ENCODE data around the gene AP5S1. TPM values are rescaled to one million over a fixed set of nuclear protein-coding genes. Genes with fewer than 3 reads are reported as not detected.

The AP5S1 gene
- total and polyA plus RNA-seq, 2 of the 13 experiments (the other 11 are each of a cell fraction or from before 2014, with no cell fraction given), result 7.9 to 23.2 TPM

DNA sequence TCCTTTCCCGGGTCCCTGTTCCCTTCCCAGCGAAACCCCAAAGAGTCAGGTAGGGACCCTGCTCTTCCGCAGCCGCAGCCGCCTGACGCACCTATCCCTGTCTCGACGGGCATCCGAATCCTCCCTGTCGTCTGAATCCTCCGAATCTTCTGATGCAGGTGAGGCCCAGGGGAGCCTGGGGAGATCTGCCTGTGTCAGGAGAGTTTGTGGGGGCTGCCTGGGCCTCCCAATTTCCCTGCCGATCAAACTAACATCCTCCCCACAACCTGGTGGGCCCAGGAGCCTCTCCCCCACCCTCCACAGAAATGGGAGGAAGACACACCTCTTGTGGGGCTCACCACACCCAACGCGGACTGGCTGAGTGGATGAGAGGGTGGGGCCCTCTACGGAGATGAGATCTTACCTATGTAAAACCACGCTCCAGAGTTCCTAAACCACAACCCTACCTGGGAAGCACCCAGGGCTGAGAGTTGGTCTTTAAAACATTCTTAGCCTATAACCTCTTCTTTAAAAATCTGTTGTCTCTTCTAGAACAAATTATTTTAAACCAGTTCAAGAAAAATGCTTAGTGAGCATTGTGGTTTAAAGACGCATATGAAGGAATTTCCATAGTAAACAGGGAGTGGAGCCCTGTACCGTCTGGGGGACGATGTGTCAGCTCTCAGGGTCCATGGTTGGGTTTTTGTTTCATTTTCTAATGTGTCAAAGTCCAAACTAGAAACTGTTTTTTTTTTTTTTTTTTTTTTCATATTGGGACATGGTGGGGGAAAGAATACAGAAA is 22.6 kb upstream of the AP5S1 start (continued):
- TF ChIP-seq ZNF329 (CRISPR knock-in tag; IDR thresholded peaks at IDR 0.05; ENCODE audit: low read depth) (no peak), NCOA1 (CRISPR knock-in tag; IDR thresholded peaks at IDR 0.05) (0 out of 2 replicates have a peak, but pooled peaks have one; percentile 18), RBAK (CRISPR knock-in tag; IDR thresholded peaks at IDR 0.05) (peak; percentile 74; the same call in 1 of the 2 replicates), HIVEP1 (CRISPR knock-in tag; IDR thresholded peaks at IDR 0.05) (0 out of 2 replicates have a peak, but pooled peaks have one; percentile 39), ZSCAN9 (CRISPR knock-in tag; IDR thresholded peaks at IDR 0.05; ENCODE audit: borderline replicate concordance) (0 out of 2 replicates have a peak, but pooled peaks have one; percentile 17), HNF4G (IDR thresholded peaks at IDR 0.05; ENCODE audit: borderline replicate concordance, low read depth, low read length) (peak; percentile 73), HNF4G (CRISPR knock-in tag; IDR thresholded peaks at IDR 0.05; ENCODE audit: borderline replicate concordance, low read depth) (no peak; the same call in 1 of the 2 replicates), ZGPAT (CRISPR knock-in tag; IDR thresholded peaks at IDR 0.05) (0 out of 2 replicates have a peak, but pooled peaks have one; percentile 12), ZBTB1 (CRISPR knock-in tag; IDR thresholded peaks at IDR 0.05; ENCODE audit: borderline replicate concordance) (no peak), YEATS4 (CRISPR knock-in tag; IDR thresholded peaks at IDR 0.05; ENCODE audit: borderline replicate concordance) (0 out of 2 replicates have a peak, but pooled peaks have one; percentile 16)

DNA sequence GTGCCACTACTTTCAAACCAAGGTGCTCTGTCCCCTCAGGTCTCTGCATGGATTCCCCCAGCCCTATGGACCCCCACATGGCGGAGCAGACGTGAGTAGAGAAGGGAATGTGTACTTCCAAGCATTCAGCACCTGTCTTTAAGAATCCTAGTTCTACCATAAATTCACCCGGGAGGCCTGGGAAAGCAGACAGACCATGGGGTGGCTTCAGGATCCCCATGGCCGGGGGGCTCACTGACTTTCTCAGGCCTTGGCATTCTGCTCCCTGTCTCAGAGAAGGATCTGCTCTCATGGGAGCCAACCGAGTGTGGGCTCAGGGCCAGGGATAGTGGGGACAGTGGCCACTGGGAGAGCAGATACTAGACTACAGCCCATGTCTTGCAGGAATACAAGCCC is 22.0 kb upstream of the AP5S1 start:
- no TSS peak for BruUV-seq (replicated peaks)
- ATAC-seq, result no peak
- CTCF ChIA-PET (ENCODE audit: low intra/inter-chr PET ratio, low total read pairs), result interaction anchor here (1.3 kb wide), 1 partner anchor 22 kb away, joined by 3 read pairs; the partner anchor contains the start of gene AP5S1
- TF ChIP-seq MBNL3 (CRISPR knock-in tag; conservative IDR thresholded peaks at IDR 0.05), result no peak
- peak; percentile 75; the same call in 1 of the 2 replicates for TF ChIP-seq CHD4 (IDR thresholded peaks at IDR 0.05; ENCODE audit: borderline replicate concordance, low read length)
- TF ChIP-seq HOMEZ (CRISPR knock-in tag; IDR thresholded peaks at IDR 0.05; ENCODE audit: low read depth), result no peak
- TF ChIP-seq ZSCAN21 (CRISPR knock-in tag; IDR thresholded peaks at IDR 0.05; ENCODE audit: borderline replicate concordance), result no peak
- TF ChIP-seq ZNF713 (CRISPR knock-in tag; IDR thresholded peaks at IDR 0.05), result no peak

More for the DNA sequence above, 22.0 kb upstream of the AP5S1 start:
- FAIRE-seq (no peak), DNase-seq (ENCODE audit: low spot score) (no peak)
- peaks cover 44% of the 10 kb centered on the region for H3K4me1 ChIP-seq (ENCODE audit: insufficient read depth, low read length)
- peaks cover 21 to 37% of the 10 kb centered on the region in 2 experiments for H3K36me3 ChIP-seq (replicated peaks in 1 of 2; ENCODE audit: control insufficient read depth in 1 of 2, insufficient read depth in 2 of 2, low read length in 2 of 2)
- H3K4me2 ChIP-seq (ENCODE audit: low read depth, low read length), result peak overlapping the region; percentile 95
- H3K27me3 ChIP-seq (ENCODE audit: control insufficient read depth in 1 of 2, insufficient read depth in 2 of 2, low read length in 2 of 2), result no peaks in the 10 kb centered on the region; a peak in 1 of 5 replicates
- H3K27ac ChIP-seq (ENCODE audit: extremely low read length, insufficient read depth, low read length), result peak overlapping the region; percentile 66
- peak overlapping the region in 2 of 3 experiments; percentile 76 to 85; a peak in 4 of 6 replicates for H3K4me3 ChIP-seq (replicated peaks in 1 of 3; ENCODE audit: insufficient read depth in 1 of 3, low read depth in 2 of 3, low read length in 3 of 3)
- peak overlapping the region; percentile 64 for H2AFZ ChIP-seq (ENCODE audit: low read length)
- POLR2A ChIA-PET, result interaction anchor here (1.0 kb wide), 1 partner anchor 21 kb away, joined by 23 read pairs; the partner anchor contains the start of gene AP5S1
- intact Hi-C loops (cut with micrococcal nuclease; ENCODE audit: unreplicated experiment), result loop anchor here (1.0 kb wide), 2 partner anchors 13 to 22 kb away; partner anchors contain the start of gene AP5S1
- H3K9ac ChIP-seq (ENCODE audit: insufficient read depth, low read depth, low read length), result peak overlapping the region; percentile 77
- H3K9me3 ChIP-seq (ENCODE audit: low read length), result no peaks in the 10 kb centered on the region
- in situ Hi-C loops (cut with HindIII; ENCODE audit: extremely low pct_ligation_motif_present, low pct_unique_long_range_greater_than_20kb), result no loop called here
- H4K20me1 ChIP-seq (ENCODE audit: insufficient read depth, low read length), result no peaks in the 10 kb centered on the region
- WGBS (ENCODE audit: low lambda C conversion rate), result 84% methylated on average over 5 of the region's 5 CpGs
- peaks cover 20% of the 10 kb centered on the region for H3K79me2 ChIP-seq (ENCODE audit: insufficient read depth, low read length)

Measured in HepG2 (cell line).